IMR-90 (cell line): ENCODE data around the gene ST3GAL4. TPM values are rescaled to one million over a fixed set of nuclear protein-coding genes. Genes with fewer than 3 reads are reported as not detected.
A peak's percentile ranks its signal among the peaks of the same experiment; 100 is the strongest.

Source experiments
- ATAC-seq: fragments of 200-7000 bp; cut with Tn5 transposase; 2 replicates; pipeline ENCODE4 v1.9.1; 2020; ENCODE audit warnings: low read depth, mild to moderate bottlenecking, moderate library complexity
- BruUV-seq: library from RNA; stranded (reverse); fragments of 400-500 nt; replicated peaks from 2 replicates; lab custom pipeline; 2021; lab: Mats Ljungman, UMichigan
- CTCF ChIA-PET: fragments of 300-600 bp; formaldehyde crosslinking; extraction: SDS; loops from one replicate; lab custom pipeline; 2021; ENCODE audit warnings: antibody characterized with exemption; lab: Yijun Ruan, JAX
- POLR2A ChIA-PET: fragments of 300-600 bp; sonication (Branson Sonifier 250); formaldehyde crosslinking; loops from one replicate; lab custom pipeline; 2022; ENCODE audit warnings: antibody characterized with exemption; ENCODE audit not compliant: unreplicated experiment; lab: Charles Lee
- DNase-seq: peaks from one replicate; pipeline ENCODE4 v3.0.0; 2013
- H2AFZ ChIP-seq: replicated peaks from 2 replicates; pipeline ENCODE3; 2013; ENCODE audit warnings: low read length, mild to moderate bottlenecking; ENCODE audit not compliant: poor library complexity
- H2AK5ac ChIP-seq: 2 replicates; pipeline ENCODE4 v1.6.1; 2013; ENCODE audit warnings: low read depth, low read length, inconsistent platforms
- H2AK9ac ChIP-seq: replicated peaks from 2 replicates; pipeline ENCODE3; 2013; ENCODE audit warnings: mild to moderate bottlenecking, low read depth, low read length, moderate library complexity; ENCODE audit not compliant: poor library complexity
- H2BK120ac ChIP-seq: 2 replicates; pipeline ENCODE4 v1.6.1; 2013; ENCODE audit warnings: low read depth, low read length, inconsistent platforms
- H2BK15ac ChIP-seq: 3 replicates; pipeline ENCODE4 v1.6.1; 2013; ENCODE audit warnings: low read depth, low read length, inconsistent platforms
- H2BK20ac ChIP-seq: 2 replicates; pipeline ENCODE4 v1.6.1; 2013; ENCODE audit warnings: low read depth, mild to moderate bottlenecking, inconsistent platforms, low read length, moderate library complexity
- H2BK5ac ChIP-seq: 2 replicates; pipeline ENCODE4 v1.6.1; 2013; ENCODE audit warnings: mild to moderate bottlenecking, low read depth, low read length, inconsistent platforms; ENCODE audit not compliant: poor library complexity, severe bottlenecking
- H3K14ac ChIP-seq: replicated peaks from 2 replicates; pipeline ENCODE4 v1.6.1; 2013; ENCODE audit warnings: low read depth, low read length, inconsistent platforms
- H3K18ac ChIP-seq: 2 replicates; pipeline ENCODE4 v1.6.1; 2013; ENCODE audit warnings: low read depth, low read length, control low read depth
- H3K23ac ChIP-seq: 2 replicates; pipeline ENCODE4 v1.6.1; 2013; ENCODE audit warnings: low read depth, low read length, inconsistent platforms
- H3K27ac ChIP-seq: 2 replicates; pipeline ENCODE4 v1.5.1; 2013; ENCODE audit warnings: mild to moderate bottlenecking, control low read depth, low read length; ENCODE audit not compliant: insufficient read depth
- H3K27me3 ChIP-seq: 2 replicates; pipeline ENCODE4 v1.6.1; 2013; ENCODE audit warnings: low read length; ENCODE audit not compliant: control insufficient read depth, insufficient read depth
- H3K36me3 ChIP-seq: 2 replicates; pipeline ENCODE4 v1.6.1; 2013; ENCODE audit warnings: low read length, mixed read lengths; ENCODE audit not compliant: control insufficient read depth, insufficient read depth
- H3K4ac ChIP-seq: 2 replicates; pipeline ENCODE4 v1.6.1; 2013; ENCODE audit warnings: low read depth, low read length, inconsistent platforms
- H3K4me1 ChIP-seq: 2 replicates; pipeline ENCODE4 v1.6.1; 2013; ENCODE audit warnings: low read length, mixed read lengths; ENCODE audit not compliant: control insufficient read depth, insufficient read depth
- H3K4me2 ChIP-seq: 2 replicates; pipeline ENCODE4 v1.6.1; 2013; ENCODE audit warnings: low read depth, mild to moderate bottlenecking, control low read depth, low read length, moderate library complexity
- H3K4me3 ChIP-seq: 2 replicates; pipeline ENCODE4 v1.5.1; 2013; ENCODE audit warnings: low read depth, mild to moderate bottlenecking, control low read depth, low read length, moderate library complexity; ENCODE audit not compliant: insufficient read depth
- H3K56ac ChIP-seq: 2 replicates; pipeline ENCODE4 v1.6.1; 2013; ENCODE audit warnings: low read length, inconsistent platforms; ENCODE audit not compliant: insufficient read depth; ENCODE audit errors: extremely low read depth
- H3K79me1 ChIP-seq, 2 experiments: 2 replicates each; pipeline ENCODE4 v1.6.1; 2013; ENCODE audit warnings: low read length in 2 of 2, inconsistent platforms in 1 of 2, low read depth in 1 of 2
- H3K9ac ChIP-seq: 2 replicates; pipeline ENCODE4 v1.6.1; 2013; ENCODE audit warnings: low read depth, low read length, control low read depth
- H3K9me1 ChIP-seq: 2 replicates; pipeline ENCODE4 v1.6.1; 2013; ENCODE audit warnings: low read length, inconsistent platforms; ENCODE audit not compliant: insufficient read depth
- H3K9me3 ChIP-seq: 2 replicates; pipeline ENCODE4 v1.6.1; 2013; ENCODE audit warnings: low read length; ENCODE audit not compliant: control insufficient read depth, insufficient read depth
- H4K20me1 ChIP-seq: 2 replicates; pipeline ENCODE4 v1.6.1; 2013; ENCODE audit warnings: low read length, inconsistent platforms; ENCODE audit not compliant: insufficient read depth
- H4K5ac ChIP-seq: 2 replicates; pipeline ENCODE4 v1.6.1; 2013; ENCODE audit warnings: mild to moderate bottlenecking, low read depth, low read length, control low read depth
- H4K8ac ChIP-seq, 2 experiments: 2 replicates each; pipeline ENCODE4 v1.6.1; 2013; ENCODE audit warnings: low read depth in 2 of 2, low read length in 2 of 2, control low read depth in 1 of 2, inconsistent platforms in 1 of 2
- H4K91ac ChIP-seq: 2 replicates; pipeline ENCODE4 v1.6.1; 2013; ENCODE audit warnings: low read depth, low read length, inconsistent platforms; ENCODE audit not compliant: insufficient read depth
- MXI1 ChIP-seq: IDR thresholded peaks from 2 replicates; pipeline ENCODE4 v1.6.1; 2012; ENCODE audit warnings: low read depth, mild to moderate bottlenecking, low read length, moderate library complexity, borderline replicate concordance
- RAD21 ChIP-seq: IDR thresholded peaks from 2 replicates; pipeline ENCODE4 v1.6.1; 2012; ENCODE audit warnings: low read length, improper control_type of control experiment
- RFX5 ChIP-seq: IDR thresholded peaks from 2 replicates; pipeline ENCODE4 v1.8.0; 2012; ENCODE audit warnings: low read depth, mild to moderate bottlenecking, low read length, moderate library complexity
- WGBS, 2 experiments: methylation state at CpG; one replicate each; pipeline versions ENCODE4 v1.1.5 to v1.1.7; 2013; ENCODE audit warnings: missing lambda C conversion rate in 2 of 2; ENCODE audit not compliant: insufficient read length in 1 of 2; ENCODE audit errors: extremely low coverage in 2 of 2; 5-methylcytosine and 5-hydroxymethylcytosine counted together
- dilution Hi-C: fragments of 300-500 bp; cut with HindIII; formaldehyde crosslinking; loops from one replicate; pipeline ENCODE4 v1.14.3; 2018; ENCODE audit warnings: low sequenced_read_pairs; ENCODE audit not compliant: unreplicated experiment
- in situ Hi-C: fragments of 300-500 bp; cut with MboI; formaldehyde crosslinking; loops from 3 replicates; pipeline ENCODE4 v1.14.3; 2019; ENCODE audit warnings: low sequenced_read_pairs, inconsistent platforms, mixed read lengths
- intact Hi-C: fragments of 100-400 bp; cut with micrococcal nuclease; formaldehyde crosslinking; loops from 2 replicates; pipeline ENCODE4 v1.10.0; 2022
- polyA plus RNA-seq, 3 experiments: library from polyadenylated mRNA; depleted of rRNA; stranded (reverse); fragments of >200 nt; gene quantifications; 2 replicates each; pipeline ENCODE4 v1.2.3, GENCODE V29; 2012; ENCODE audit warnings: low replicate concordance in 1 of 3
- total RNA-seq: library from RNA; depleted of rRNA; stranded (reverse); fragments of >200 nt; gene quantifications from 2 replicates; pipeline ENCODE4 v1.2.3, GENCODE V29; 2012
- TF ChIP-seq, protein P1 (sequence below): conservative IDR thresholded peaks from 2 replicates; pipeline ENCODE4 v1.5.1; 2012; ENCODE audit warnings: mild to moderate bottlenecking, low read depth, low read length, improper control_type of control experiment

ST3GAL4 gene
- total and polyA plus RNA-seq, 2 of the 4 experiments (the other 2 are of a cell fraction) = 17.0 to 19.7 TPM

DNA sequence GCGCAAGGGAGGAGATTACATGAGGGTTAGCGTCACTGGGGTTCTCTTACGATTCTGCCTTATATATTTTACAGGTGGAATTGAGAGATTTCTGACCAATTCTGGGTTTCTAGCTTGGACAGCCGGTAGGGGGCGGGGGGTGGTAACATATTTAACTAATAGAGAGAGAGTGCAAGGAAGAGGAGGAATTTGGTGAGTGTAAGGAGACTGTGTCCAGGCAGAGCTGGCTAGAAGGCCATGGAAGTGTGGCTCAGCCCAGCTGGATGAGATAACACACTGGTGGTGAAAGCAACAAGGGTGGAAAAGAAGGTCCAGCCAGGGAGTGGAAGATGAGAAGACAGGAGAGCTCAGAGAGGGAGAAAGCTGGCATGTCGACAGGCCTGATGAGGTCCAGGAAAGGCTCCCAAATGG is 56.5 kb downstream of the ST3GAL4 start:
- Histone ChIP-seq H2AK5ac (no peak overlapping the region), H4K5ac (no peak overlapping the region), H3K79me1 (peaks cover 0 to under 1% of the 10 kb centered on the region in 2 experiments; a peak in 1 of 4 replicates), H3K4me1 (peaks cover 21% of the 10 kb centered on the region), H3K56ac (no peak overlapping the region), H3K36me3 (peaks cover 19% of the 10 kb centered on the region; the same call in 1 of the 2 replicates), H2AK9ac (no peak overlapping the region), H3K4ac (no peak overlapping the region), H3K27ac (no peak overlapping the region), H3K23ac (no peak overlapping the region), H4K8ac (no peak overlapping the region), H3K27me3 (no peaks in the 10 kb centered on the region), H2BK5ac (no peak overlapping the region), H2AFZ (no peak overlapping the region), H2BK120ac (no peak overlapping the region), H3K4me2 (no peak overlapping the region), H3K9ac (no peak overlapping the region), H2BK20ac (no peak overlapping the region), H2BK15ac (no peak overlapping the region), H4K91ac (no peak overlapping the region), H3K9me3 (no peaks in the 10 kb centered on the region), H3K14ac (no peak overlapping the region), H3K9me1 (peaks cover 14% of the 10 kb centered on the region), H3K18ac (no peak overlapping the region), H3K4me3 (no peak overlapping the region), H4K20me1 (no peaks in the 10 kb centered on the region; the same call in 1 of the 2 replicates)
- no peak for ATAC-seq
- no peak for DNase-seq
- 75% methylated on average over 3 of the region's 6 CpGs; no CpG with 5 or more reads in 1 of the 2 experiments for WGBS, 2 experiments
- intact Hi-C loops = no loop called here
- dilution Hi-C loops = no loop called here
- in situ Hi-C loops = loop anchor here (10.0 kb wide), 1 partner anchor 97 kb away; no protein-coding TSS in a partner anchor
- ChIA-PET POLR2A (no interaction called here), CTCF (interaction anchor here (0.9 kb wide), 1 partner anchor 8 kb away, joined by 3 read pairs; no protein-coding TSS in a partner anchor)
- no TSS peak for BruUV-seq
- TF ChIP-seq MXI1 = no peak
- no peak for TF ChIP-seq RFX5
- TF ChIP-seq, protein P1, sequence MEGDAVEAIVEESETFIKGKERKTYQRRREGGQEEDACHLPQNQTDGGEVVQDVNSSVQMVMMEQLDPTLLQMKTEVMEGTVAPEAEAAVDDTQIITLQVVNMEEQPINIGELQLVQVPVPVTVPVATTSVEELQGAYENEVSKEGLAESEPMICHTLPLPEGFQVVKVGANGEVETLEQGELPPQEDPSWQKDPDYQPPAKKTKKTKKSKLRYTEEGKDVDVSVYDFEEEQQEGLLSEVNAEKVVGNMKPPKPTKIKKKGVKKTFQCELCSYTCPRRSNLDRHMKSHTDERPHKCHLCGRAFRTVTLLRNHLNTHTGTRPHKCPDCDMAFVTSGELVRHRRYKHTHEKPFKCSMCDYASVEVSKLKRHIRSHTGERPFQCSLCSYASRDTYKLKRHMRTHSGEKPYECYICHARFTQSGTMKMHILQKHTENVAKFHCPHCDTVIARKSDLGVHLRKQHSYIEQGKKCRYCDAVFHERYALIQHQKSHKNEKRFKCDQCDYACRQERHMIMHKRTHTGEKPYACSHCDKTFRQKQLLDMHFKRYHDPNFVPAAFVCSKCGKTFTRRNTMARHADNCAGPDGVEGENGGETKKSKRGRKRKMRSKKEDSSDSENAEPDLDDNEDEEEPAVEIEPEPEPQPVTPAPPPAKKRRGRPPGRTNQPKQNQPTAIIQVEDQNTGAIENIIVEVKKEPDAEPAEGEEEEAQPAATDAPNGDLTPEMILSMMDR = 0 out of 2 replicates have a peak, but pooled peaks have one; percentile 3
- TF ChIP-seq RAD21 = no peak
